Parathyroid adenoma (tissue), 2 donors: ENCODE measurements around the gene PLIN5.

Experiments
- H2AFZ ChIP-seq: fragments of 300-600 bp; sonication (generic); one replicate; pipeline ENCODE4 v1.7.0; 2017; ENCODE audit warnings: antibody characterized with exemption, mild to moderate bottlenecking
- H3K27ac ChIP-seq: fragments of 300-600 bp; sonication (generic); one replicate; pipeline ENCODE4 v1.7.0; 2017
- H3K27me3 ChIP-seq: fragments of 300-600 bp; sonication (generic); one replicate; pipeline ENCODE4 v1.7.0; 2017; ENCODE audit warnings: low read length; ENCODE audit not compliant: control insufficient read depth, insufficient read depth
- H3K36me3 ChIP-seq: fragments of 300-600 bp; sonication (generic); one replicate; pipeline ENCODE4 v1.7.0; 2017; ENCODE audit warnings: low read length; ENCODE audit not compliant: control insufficient read depth, insufficient read depth
- H3K4me1 ChIP-seq: fragments of 300-600 bp; sonication (generic); one replicate; pipeline ENCODE4 v1.7.0; 2017; ENCODE audit warnings: control low read depth
- H3K4me2 ChIP-seq: fragments of 300-600 bp; sonication (generic); one replicate; pipeline ENCODE4 v1.7.0; 2017; ENCODE audit warnings: low read length
- H3K4me3 ChIP-seq: fragments of 300-600 bp; sonication (generic); one replicate; pipeline ENCODE4 v1.7.0; 2017; ENCODE audit warnings: low read depth, low read length
- H3K79me2 ChIP-seq: fragments of 300-600 bp; sonication (generic); one replicate; pipeline ENCODE4 v1.7.0; 2017; ENCODE audit warnings: control low read depth
- H3K9ac ChIP-seq: fragments of 300-600 bp; sonication (generic); one replicate; pipeline ENCODE4 v1.7.0; 2017; ENCODE audit warnings: mild to moderate bottlenecking
- H3K9me3 ChIP-seq: fragments of 300-600 bp; sonication (generic); one replicate; pipeline ENCODE4 v1.7.0; 2017; ENCODE audit warnings: low read length; ENCODE audit not compliant: control insufficient read depth
- TF ChIP-seq, protein P1 (sequence below): fragments of 300-600 bp; sonication (generic); IDR thresholded peaks from one replicate; pipeline ENCODE4 v1.7.0; 2017; ENCODE audit warnings: antibody characterized with exemption, mild to moderate bottlenecking
- donor health status: primary hyperparathyroidism.

Gene PLIN5

GRCh38 chr19:4571305-4571917, 36.4 kb upstream of the PLIN5 start:
- Histone ChIP-seq H3K4me1 (no peaks in the 10 kb centered on the region), H3K4me3 (no peak overlapping the region), H3K9ac (no peak overlapping the region), H3K27ac (no peak overlapping the region), H3K27me3 (no peaks in the 10 kb centered on the region), H3K79me2 (peaks cover 4% of the 10 kb centered on the region), H3K36me3 (no peaks in the 10 kb centered on the region), H3K9me3 (no peaks in the 10 kb centered on the region), H2AFZ (no peak overlapping the region), H3K4me2 (no peak overlapping the region)
- TF ChIP-seq, protein P1, sequence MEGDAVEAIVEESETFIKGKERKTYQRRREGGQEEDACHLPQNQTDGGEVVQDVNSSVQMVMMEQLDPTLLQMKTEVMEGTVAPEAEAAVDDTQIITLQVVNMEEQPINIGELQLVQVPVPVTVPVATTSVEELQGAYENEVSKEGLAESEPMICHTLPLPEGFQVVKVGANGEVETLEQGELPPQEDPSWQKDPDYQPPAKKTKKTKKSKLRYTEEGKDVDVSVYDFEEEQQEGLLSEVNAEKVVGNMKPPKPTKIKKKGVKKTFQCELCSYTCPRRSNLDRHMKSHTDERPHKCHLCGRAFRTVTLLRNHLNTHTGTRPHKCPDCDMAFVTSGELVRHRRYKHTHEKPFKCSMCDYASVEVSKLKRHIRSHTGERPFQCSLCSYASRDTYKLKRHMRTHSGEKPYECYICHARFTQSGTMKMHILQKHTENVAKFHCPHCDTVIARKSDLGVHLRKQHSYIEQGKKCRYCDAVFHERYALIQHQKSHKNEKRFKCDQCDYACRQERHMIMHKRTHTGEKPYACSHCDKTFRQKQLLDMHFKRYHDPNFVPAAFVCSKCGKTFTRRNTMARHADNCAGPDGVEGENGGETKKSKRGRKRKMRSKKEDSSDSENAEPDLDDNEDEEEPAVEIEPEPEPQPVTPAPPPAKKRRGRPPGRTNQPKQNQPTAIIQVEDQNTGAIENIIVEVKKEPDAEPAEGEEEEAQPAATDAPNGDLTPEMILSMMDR = no peak

DNA sequence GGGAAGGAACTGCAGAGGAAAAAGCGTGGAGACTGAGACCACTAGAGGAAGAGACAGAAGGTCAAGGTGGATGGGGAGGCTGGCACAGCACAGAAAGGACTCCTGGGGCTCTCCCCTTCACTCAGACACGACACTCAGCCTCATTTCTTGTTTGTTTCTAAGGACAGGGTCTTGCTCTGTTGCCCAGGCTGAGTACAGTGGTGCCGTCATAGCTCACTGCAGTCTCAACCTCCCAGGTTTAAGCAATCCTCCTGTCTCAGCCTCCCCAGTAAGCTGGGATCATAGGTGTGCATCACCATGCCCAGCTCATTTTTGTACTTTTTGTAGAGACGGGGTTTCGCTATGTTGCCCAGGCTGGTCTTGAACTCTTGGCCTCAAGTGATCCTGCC, 35.9 kb upstream of the PLIN5 start:
- H3K4me1 ChIP-seq = no peaks in the 10 kb centered on the region
- H3K9me3 ChIP-seq = no peaks in the 10 kb centered on the region
- H3K36me3 ChIP-seq = no peaks in the 10 kb centered on the region
- no peak overlapping the region for H3K4me2 ChIP-seq
- H3K4me3 ChIP-seq = no peak overlapping the region
- H3K27me3 ChIP-seq = no peaks in the 10 kb centered on the region
- H3K79me2 ChIP-seq = peaks cover 2% of the 10 kb centered on the region
- no peak overlapping the region for H2AFZ ChIP-seq
- TF ChIP-seq, protein P1 = no peak
- H3K9ac ChIP-seq = no peak overlapping the region
- H3K27ac ChIP-seq = no peak overlapping the region

GRCh38 chr19:4570402-4570801, 35.4 kb upstream of the PLIN5 start:
- no peak overlapping the region for H2AFZ ChIP-seq
- no peaks in the 10 kb centered on the region for H3K4me1 ChIP-seq
- no peak overlapping the region for H3K27ac ChIP-seq
- H3K4me2 ChIP-seq = no peak overlapping the region
- H3K36me3 ChIP-seq = no peaks in the 10 kb centered on the region
- H3K9ac ChIP-seq = no peak overlapping the region
- H3K9me3 ChIP-seq = no peaks in the 10 kb centered on the region
- H3K27me3 ChIP-seq = no peaks in the 10 kb centered on the region
- H3K4me3 ChIP-seq = no peak overlapping the region
- TF ChIP-seq, protein P1 = no peak
- peaks cover 2% of the 10 kb centered on the region for H3K79me2 ChIP-seq

DNA sequence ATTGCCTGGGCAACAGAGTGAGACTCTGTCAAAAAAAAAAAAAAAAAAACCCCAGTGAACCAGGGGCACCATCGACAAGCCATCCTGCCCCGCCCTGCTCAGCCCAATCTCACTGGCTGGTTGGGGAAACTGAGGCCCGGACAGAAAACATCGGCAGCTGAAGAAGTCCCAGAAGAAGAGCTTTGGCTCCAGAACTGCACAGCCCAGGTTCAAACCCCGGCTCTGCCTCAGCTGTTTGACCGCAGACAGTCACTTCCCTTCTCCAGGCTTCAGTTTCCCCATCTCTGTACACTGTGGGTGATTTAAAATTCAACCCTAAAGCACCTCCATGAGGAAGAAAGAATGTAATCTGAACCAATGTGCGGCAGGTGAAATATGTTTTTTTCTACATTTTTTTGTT, 33.9 kb upstream of the PLIN5 start:
- no peaks in the 10 kb centered on the region for H3K27me3 ChIP-seq
- H3K79me2 ChIP-seq = peaks cover 2% of the 10 kb centered on the region
- H3K4me1 ChIP-seq = no peaks in the 10 kb centered on the region
- no peak overlapping the region for H3K27ac ChIP-seq
- H3K4me3 ChIP-seq = no peak overlapping the region
- no peak overlapping the region for H3K4me2 ChIP-seq
- no peaks in the 10 kb centered on the region for H3K36me3 ChIP-seq
- TF ChIP-seq, protein P1 = no peak
- H3K9me3 ChIP-seq = no peaks in the 10 kb centered on the region
- no peak overlapping the region for H2AFZ ChIP-seq
- H3K9ac ChIP-seq = no peak overlapping the region

GRCh38 chr19:4567584-4568071, 32.6 kb upstream of the PLIN5 start:
- Histone ChIP-seq H3K9ac (no peak overlapping the region), H3K4me1 (no peaks in the 10 kb centered on the region), H3K27me3 (no peaks in the 10 kb centered on the region), H3K9me3 (no peaks in the 10 kb centered on the region), H3K4me2 (no peak overlapping the region), H3K79me2 (peaks cover 2% of the 10 kb centered on the region), H3K27ac (no peak overlapping the region), H2AFZ (no peak overlapping the region), H3K4me3 (no peak overlapping the region), H3K36me3 (no peaks in the 10 kb centered on the region)
- TF ChIP-seq, protein P1 = peak; percentile 38
